Neutrophil (primary cell): ENCODE measurements around the gene CCR6.

Source experiments
- H3K27ac ChIP-seq: fragments of 200-600 bp; sonication (generic); 2 replicates; pipeline ENCODE4 v1.5.1; 2016; ENCODE audit warnings: mild to moderate bottlenecking, moderate library complexity
- H3K27me3 ChIP-seq: fragments of 200-600 bp; sonication (generic); 2 replicates; pipeline ENCODE4 v1.6.0; 2016; ENCODE audit warnings: mild to moderate bottlenecking
- H3K36me3 ChIP-seq: fragments of 200-600 bp; sonication (generic); 2 replicates; pipeline ENCODE4 v1.5.1; 2017
- H3K4me1 ChIP-seq, 2 experiments: fragments of 200-600 bp in 1 of 2; sonication (generic) in 1 of 2; 1 replicate in 1 of 2; 2 replicates in 1 of 2; pipeline versions ENCODE4 v1.5.1 to v1.6.1; 2013 to 2016; ENCODE audit warnings: low read depth in 1 of 2, low read length in 1 of 2, mild to moderate bottlenecking in 1 of 2, moderate library complexity in 1 of 2; ENCODE audit not compliant: control insufficient read depth in 1 of 2, insufficient read depth in 1 of 2
- H3K4me3 ChIP-seq, 2 experiments: fragments of 200-600 bp in 1 of 2; sonication (generic) in 1 of 2; 1 replicate in 1 of 2; 2 replicates in 1 of 2; pipeline ENCODE4 v1.5.1; 2013 to 2016; ENCODE audit warnings: low read depth in 1 of 2, low read length in 1 of 2, mild to moderate bottlenecking in 1 of 2, moderate library complexity in 1 of 2
- H3K9me3 ChIP-seq: fragments of 200-600 bp; sonication (generic); 2 replicates; pipeline ENCODE4 v1.5.1; 2016
- TF ChIP-seq, protein P1 (sequence below): fragments of 200-600 bp; sonication (generic); IDR thresholded peaks from 2 replicates; pipeline ENCODE4 v1.5.1; 2016; ENCODE audit warnings: antibody characterized with exemption

CCR6 gene

DNA sequence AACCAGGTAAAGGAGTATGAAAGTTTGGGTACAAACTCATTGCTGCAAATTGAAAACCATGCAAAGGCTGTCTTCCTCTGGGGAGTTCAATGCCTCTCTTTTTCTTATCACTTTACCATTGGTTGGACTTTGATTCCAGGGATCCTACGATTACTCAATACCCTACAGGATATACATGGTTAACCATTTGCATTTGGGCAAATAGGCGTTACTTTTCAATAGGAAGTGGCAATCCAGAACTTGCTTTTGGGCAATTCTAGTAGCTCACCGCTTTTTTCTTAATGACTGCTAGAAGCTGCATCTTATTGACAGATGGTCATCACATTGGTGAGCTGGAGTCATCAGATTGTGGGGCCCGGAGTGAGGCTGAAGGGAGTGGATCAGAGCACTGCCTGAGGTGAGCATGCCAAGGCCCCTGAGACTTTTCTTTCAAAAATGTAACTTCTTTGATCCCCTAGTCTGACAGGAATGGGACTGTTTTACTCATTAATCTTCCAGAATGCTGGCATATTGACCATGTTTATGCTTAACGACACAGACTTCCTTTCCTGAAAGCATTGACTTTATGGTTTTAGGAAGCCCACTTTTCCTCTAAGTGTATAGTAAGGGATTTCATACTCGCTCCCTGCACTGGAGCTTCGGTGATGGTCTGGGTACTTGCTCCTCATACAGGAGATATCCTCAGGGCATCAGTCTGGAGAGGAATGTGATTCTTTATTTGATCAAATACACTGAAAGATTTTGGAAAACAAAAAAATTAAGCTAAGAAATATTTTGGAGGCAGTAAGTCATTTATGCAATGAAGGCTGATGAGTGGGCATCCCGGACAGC lies at the start of gene CCR6:
CCR6 (plus strand) TSS at position 270 of the 831 bp plus-strand sequence. CDS start 13,039 bp downstream, outside the sequence.
- Histone ChIP-seq H3K4me3 (no peak within 1 kb of the TSS), H3K9me3 (no peaks in the 10 kb centered on the region), H3K27me3 (no peaks in the 10 kb centered on the region), H3K36me3 (no peaks in the 10 kb centered on the region), H3K4me1 (peaks cover 0 to 3% of the 10 kb centered on the region in 2 experiments), H3K27ac (no peak within 1 kb of the TSS)
- TF ChIP-seq, protein P1, sequence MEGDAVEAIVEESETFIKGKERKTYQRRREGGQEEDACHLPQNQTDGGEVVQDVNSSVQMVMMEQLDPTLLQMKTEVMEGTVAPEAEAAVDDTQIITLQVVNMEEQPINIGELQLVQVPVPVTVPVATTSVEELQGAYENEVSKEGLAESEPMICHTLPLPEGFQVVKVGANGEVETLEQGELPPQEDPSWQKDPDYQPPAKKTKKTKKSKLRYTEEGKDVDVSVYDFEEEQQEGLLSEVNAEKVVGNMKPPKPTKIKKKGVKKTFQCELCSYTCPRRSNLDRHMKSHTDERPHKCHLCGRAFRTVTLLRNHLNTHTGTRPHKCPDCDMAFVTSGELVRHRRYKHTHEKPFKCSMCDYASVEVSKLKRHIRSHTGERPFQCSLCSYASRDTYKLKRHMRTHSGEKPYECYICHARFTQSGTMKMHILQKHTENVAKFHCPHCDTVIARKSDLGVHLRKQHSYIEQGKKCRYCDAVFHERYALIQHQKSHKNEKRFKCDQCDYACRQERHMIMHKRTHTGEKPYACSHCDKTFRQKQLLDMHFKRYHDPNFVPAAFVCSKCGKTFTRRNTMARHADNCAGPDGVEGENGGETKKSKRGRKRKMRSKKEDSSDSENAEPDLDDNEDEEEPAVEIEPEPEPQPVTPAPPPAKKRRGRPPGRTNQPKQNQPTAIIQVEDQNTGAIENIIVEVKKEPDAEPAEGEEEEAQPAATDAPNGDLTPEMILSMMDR: no peak

- H3K27me3 ChIP-seq: no peaks in the 10 kb centered on the region
- H3K27ac ChIP-seq: no peak overlapping the region
- TF ChIP-seq, protein P1: no peak
- H3K4me1 ChIP-seq: no peaks in the 10 kb centered on the region
- H3K36me3 ChIP-seq: no peaks in the 10 kb centered on the region
- H3K4me3 ChIP-seq: no peak overlapping the region
- H3K9me3 ChIP-seq: no peaks in the 10 kb centered on the region
These were observed 49.1 kb upstream of the CCR6 start for GRCh38 chr6:167073679-167074274.

DNA sequence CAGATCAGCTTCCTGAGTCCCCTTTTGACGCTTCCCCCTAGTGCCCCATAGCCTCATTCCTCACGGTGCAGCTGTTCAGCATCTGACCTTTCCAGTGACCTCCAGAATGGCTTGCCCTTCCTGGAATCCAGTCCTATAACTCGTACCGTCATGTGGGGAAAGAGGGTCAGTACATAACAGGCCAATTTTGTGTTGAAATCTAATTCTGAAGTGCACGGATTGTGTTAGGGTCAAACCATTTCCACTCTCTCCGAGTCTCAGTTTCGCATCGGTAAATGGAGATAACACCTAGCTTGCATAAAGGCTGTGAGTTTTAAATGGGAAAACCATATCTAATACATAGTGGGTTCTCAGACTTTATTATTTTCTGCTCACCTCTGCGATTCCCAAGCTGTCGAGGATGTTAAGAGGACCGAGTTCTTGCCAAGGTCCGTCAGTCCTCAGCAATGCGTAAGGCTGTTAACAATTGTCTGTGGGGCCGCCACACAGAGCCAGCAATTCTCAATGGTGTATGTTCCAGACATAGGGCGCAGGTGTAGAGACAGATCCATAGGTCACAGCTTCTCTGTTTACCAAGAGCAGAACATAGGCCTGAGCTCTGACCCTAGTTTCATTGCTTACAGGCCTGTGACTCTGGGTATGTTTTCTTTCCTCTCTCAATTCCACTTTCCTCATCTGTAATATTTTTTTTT lies 45.5 kb upstream of the CCR6 start:
- no peak overlapping the region for H3K4me3 ChIP-seq

GRCh38 chr6:167078745-167079144 lies 44.2 kb upstream of the CCR6 start:
- Histone ChIP-seq H3K4me3 (no peak overlapping the region), H3K9me3 (no peaks in the 10 kb centered on the region), H3K36me3 (no peaks in the 10 kb centered on the region), H3K27ac (no peak overlapping the region), H3K27me3 (no peaks in the 10 kb centered on the region), H3K4me1 (no peaks in the 10 kb centered on the region)
- TF ChIP-seq, protein P1: no peak

More for the DNA sequence above, 45.5 kb upstream of the CCR6 start:
- Histone ChIP-seq H3K9me3 (no peaks in the 10 kb centered on the region), H3K27me3 (no peaks in the 10 kb centered on the region), H3K4me1 (no peaks in the 10 kb centered on the region), H3K36me3 (no peaks in the 10 kb centered on the region), H3K27ac (no peak overlapping the region)
- TF ChIP-seq, protein P1: no peak

- H3K27ac ChIP-seq: no peak overlapping the region
These were observed 43.0 kb upstream of the CCR6 start for GRCh38 chr6:167079853-167080297.

More at GRCh38 chr6:167079853-167080297, 43.0 kb upstream of the CCR6 start:
- H3K27me3 ChIP-seq: no peaks in the 10 kb centered on the region
- TF ChIP-seq, protein P1: no peak
- H3K4me1 ChIP-seq: no peaks in the 10 kb centered on the region
- H3K9me3 ChIP-seq: no peaks in the 10 kb centered on the region
- H3K4me3 ChIP-seq: no peak overlapping the region
- no peaks in the 10 kb centered on the region for H3K36me3 ChIP-seq
